NCI-H510A (cell line): Measurements from ENCODE around the gene KLHL15.

Experiments used
- DNase-seq: peaks from one replicate; lab custom pipeline; 2025; lab: John Stamatoyannopoulos, UW

Gene KLHL15

DNA sequence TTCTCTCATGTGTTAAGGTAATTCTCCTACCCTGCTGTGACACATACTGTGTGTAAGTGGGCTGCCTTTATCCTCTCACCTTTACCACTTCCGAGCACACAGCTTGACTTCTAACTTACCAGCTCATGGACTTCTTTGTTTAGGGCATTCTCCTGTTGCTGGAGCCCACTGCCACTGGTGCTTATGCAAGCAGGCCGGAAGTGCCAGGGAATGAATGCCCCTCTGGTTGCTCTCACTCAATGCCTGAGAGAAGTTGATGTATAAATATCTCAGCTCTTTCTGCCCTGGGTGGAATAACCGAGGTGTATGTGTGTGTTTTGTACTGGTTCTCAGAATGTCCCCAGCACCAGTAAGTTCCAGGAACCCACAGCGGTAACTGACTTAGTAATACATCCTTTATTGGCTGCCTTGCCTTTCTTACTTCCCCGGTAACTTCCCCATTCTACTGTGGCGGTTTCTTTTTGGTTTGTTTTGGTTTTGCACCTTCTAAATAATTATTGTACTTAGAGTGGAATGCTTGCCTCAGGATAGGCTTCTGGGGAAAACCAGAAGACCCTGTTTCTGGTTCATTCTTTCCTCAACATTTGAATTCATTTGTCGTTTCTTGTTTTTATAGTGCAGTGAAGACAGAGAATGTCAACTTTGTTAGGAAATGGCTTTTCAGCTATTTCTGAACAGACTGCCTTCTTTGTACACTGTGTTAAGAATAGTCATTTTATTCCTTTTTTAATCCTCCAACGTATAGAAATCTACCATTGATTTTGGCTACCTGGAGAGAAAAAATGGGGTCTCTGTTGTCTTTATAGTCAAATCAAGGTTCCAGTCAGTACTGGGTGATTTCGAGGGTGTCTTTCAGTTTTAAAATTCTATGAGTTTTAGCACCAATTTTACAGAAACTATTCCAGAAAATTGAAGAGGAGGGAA is 73.7 kb downstream of the KLHL15 start:
- DNase-seq, result no peak

DNA sequence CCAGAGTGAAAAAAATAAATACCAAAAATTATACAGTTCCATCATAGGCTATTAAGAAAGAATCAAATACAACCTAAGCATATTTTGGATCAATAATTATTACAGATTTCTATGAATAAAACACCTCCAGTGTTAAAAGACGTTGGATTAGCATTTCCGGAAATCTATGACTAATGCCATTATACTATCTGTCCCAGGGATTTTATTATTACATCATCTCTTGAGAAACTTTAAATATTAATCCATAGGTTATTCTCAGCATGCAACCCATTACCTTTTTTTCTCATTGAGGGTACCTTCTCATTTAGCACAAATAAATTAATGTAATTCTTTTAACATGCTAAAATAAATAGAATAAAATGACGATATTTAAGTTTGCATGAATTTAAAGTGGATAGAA is 74.6 kb downstream of the KLHL15 start:
- no peak for DNase-seq

DNA sequence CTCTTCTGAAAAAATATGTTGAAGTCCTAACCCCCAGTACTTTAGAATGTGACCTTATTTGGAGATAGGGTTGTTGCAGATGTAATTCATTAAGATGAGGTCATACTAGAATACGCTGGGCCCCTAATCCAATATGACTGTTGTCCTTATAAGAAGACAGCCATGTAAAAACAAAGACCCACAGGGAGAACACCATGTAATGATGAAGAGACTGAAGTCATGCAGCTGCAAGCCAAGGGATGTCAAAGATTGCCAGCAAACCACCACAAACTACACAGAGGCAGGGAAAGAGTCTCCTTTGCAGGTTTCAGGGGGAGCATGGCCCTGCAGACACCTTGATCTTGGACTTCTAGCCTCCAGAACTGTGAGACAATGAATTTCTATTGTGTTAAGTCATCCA is 81.8 kb downstream of the KLHL15 start:
- DNase-seq, result no peak

DNA sequence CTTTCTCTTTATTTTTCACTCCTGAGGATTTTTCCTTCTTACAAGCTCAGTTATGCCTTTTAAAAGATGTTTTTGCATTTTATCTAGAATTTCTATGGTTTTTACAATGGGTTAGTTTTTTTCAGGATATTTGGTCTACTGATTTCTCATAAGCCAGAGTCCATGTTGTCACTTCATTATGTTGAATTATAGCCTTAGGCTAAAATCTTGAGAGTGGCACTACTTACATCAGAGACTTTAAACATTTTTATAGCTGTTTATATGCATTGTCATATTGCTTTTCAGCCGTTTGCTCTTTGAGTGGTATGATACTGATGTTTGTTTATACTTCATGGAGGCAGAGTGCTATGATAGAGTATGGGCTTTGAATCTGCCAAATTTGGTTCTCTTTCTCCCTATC is 82.8 kb downstream of the KLHL15 start:
- DNase-seq, result no peak

DNA sequence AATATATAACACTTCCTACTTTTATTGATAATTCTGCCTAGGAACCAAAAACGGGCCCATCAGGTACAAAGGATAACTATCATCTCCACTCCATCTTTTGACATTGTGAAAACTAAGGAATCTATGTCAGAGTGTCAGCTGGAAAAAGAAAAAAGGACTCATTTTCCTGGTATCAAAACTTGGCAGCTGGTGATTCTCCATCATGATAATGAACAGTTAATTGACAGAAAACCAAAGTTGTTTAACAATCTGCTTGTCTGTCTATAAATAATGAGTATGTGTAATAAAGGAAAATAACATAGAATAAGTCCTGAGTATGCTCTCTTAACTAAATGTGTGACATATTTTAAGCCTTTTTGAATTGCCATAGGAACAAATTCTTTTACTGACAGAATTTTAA is 87.8 kb downstream of the KLHL15 start:
- no peak for DNase-seq

DNA sequence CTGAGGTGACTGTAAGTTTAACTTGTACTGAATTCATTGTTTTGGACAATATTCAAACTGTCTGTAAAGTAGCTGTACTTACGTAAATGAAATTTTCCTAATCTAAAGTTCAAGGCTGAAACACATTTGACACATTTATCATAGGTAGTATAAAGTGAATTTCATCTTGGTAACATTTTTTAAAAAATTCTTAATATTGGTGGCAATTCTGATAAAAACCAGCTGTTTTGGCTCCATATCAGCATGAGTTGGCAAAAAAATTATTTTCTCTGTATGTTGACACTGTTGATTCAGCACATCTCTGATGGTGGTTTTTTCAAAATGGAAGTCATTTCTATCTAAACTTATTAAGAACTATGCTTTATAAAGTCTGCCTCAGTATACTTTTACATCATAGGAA is 88.3 kb downstream of the KLHL15 start:
- no peak for DNase-seq

DNA sequence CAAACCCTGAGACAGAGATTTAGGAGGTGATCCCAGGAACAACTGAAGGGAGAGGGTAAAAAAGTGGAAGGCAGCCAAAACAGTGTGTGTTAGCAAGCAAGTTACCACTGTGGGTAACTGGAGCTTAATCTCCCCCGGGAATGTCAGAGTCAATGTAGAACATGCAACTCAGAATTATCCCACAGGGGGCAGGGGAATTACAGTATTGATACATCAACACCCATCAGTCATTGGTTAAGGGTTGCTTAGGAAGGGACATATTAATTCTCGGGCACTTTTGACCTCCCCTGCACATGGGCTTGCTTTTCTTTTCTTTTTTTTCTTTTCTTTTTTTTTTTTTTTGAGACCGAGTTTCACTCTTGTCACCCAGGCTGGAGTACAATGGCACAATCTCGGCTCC is 89.9 kb downstream of the KLHL15 start:
- no peak for DNase-seq

DNA sequence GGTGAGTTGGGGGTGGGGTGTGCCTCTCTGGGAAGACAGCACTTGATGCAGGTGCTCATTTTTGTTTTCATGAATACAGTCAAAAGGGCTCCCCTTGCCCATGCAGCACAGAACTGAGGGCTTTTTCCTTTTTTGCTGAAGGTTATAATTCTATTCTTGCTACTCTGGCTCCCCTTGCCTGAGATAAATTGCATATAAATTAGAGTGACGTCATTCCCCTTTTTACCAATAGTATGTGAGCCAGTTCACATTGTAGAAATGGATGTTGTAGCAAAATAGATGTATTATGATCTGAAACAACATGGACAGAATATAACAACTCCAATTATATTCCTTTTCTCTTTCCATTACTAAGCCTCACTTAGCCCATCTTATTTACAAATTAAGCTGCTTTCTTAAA is 90.8 kb downstream of the KLHL15 start:
- DNase-seq, result no peak

DNA sequence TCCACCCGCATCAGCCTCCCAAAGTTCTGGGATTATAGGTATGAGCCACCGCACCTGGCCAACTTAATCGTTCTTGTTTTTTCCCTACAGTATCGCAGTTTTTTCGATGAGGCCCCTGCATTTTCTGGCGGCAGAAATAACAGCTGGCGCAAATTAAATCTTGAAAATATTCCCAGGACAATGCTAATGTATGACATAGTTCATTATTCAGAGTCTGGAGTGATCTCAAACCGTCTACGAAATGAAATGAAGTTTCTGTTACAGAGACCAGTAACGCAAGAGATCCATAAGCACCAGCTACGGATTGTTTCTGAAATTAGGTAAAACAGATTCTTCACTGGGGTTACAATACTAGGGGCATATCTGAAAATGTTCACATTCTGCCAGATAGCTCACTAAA is 91.9 kb downstream of the KLHL15 start:
- no peak for DNase-seq
